Measurements from ENCODE around the gene GFOD2.

DNA sequence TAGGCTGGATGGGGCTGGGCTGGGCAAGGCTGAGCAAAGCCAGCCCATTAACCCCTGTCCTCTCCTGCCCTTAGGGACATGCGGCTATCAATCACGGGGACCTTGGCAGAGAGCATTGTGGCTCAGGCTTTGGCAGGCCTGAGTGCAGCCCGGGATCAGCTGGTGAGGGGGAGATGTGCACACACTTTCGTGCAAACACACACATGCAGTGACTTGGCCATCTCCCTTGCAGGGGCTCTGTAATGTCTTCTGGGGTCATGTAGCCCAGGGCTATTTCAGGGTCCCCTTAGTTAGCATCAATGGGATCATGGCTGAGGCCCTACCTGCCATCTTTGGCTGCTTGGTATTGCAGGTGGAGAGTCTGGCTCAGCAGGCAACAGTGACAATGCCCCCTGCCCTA, 67.3 kb downstream of the GFOD2 start:
- TF ChIP-seq, protein P1, sequence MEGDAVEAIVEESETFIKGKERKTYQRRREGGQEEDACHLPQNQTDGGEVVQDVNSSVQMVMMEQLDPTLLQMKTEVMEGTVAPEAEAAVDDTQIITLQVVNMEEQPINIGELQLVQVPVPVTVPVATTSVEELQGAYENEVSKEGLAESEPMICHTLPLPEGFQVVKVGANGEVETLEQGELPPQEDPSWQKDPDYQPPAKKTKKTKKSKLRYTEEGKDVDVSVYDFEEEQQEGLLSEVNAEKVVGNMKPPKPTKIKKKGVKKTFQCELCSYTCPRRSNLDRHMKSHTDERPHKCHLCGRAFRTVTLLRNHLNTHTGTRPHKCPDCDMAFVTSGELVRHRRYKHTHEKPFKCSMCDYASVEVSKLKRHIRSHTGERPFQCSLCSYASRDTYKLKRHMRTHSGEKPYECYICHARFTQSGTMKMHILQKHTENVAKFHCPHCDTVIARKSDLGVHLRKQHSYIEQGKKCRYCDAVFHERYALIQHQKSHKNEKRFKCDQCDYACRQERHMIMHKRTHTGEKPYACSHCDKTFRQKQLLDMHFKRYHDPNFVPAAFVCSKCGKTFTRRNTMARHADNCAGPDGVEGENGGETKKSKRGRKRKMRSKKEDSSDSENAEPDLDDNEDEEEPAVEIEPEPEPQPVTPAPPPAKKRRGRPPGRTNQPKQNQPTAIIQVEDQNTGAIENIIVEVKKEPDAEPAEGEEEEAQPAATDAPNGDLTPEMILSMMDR (conservative IDR thresholded peaks at IDR 0.05; ENCODE audit: low read length): no peak
- TF ChIP-seq EZH2phosphoT487 (IDR thresholded peaks at IDR 0.05; ENCODE audit: borderline replicate concordance, low read depth, low read length): no peak

Measured in OCI-LY7 (cell line).